SK-N-SH (cell line): ENCODE measurements around the gene C1RL. TPM values are rescaled to one million over a fixed set of nuclear protein-coding genes. Genes with fewer than 3 reads are reported as not detected.
A peak's percentile ranks its signal among the peaks of the same experiment; 100 is the strongest.

Experiments used
- CTCF ChIA-PET: fragments of 300-600, 350-600 bp; formaldehyde crosslinking; extraction: SDS; loops from one replicate; lab custom pipeline; 2021; lab: Yijun Ruan, JAX
- POLR2A ChIA-PET: fragments of 350-600 bp; sonication (Branson Sonifier 250); formaldehyde crosslinking; extraction: SDS; loops from one replicate; lab custom pipeline; 2020; ENCODE audit warnings: antibody characterized with exemption, inconsistent platforms; lab: Yijun Ruan, JAX
- DNase-seq: peaks from one replicate; pipeline ENCODE4 v3.0.0; 2012
- H2AFZ ChIP-seq: fragments of 200-600 bp; sonication (generic); 2 replicates; pipeline ENCODE4 v1.8.1; 2016; ENCODE audit warnings: antibody characterized with exemption, mild to moderate bottlenecking, low read depth
- H3F3A ChIP-seq: fragments of 200-600 bp; sonication (generic); replicated peaks from 2 replicates; pipeline ENCODE3; 2016; ENCODE audit warnings: antibody characterized with exemption, mild to moderate bottlenecking; ENCODE audit not compliant: insufficient read depth
- H3K27ac ChIP-seq, 2 experiments: fragments of 200-500 bp in 1 of 2; fragments of 200-600 bp in 1 of 2; sonication (Bioruptor generic) in 1 of 2; sonication (generic), shearing (Covaris generic) in 1 of 2; 2 replicates each; pipeline versions ENCODE4 v1.5.1 to v1.6.1; 2014 to 2016; ENCODE audit warnings: low read depth in 2 of 2, inconsistent platforms in 1 of 2, low read length in 1 of 2, mild to moderate bottlenecking in 1 of 2, mixed read lengths in 1 of 2
- H3K27me3 ChIP-seq: fragments of 200-600 bp; sonication (generic), shearing (Covaris generic); 2 replicates; pipeline ENCODE4 v1.6.1; 2016; ENCODE audit warnings: mixed run types; ENCODE audit not compliant: insufficient read depth
- H3K36me3 ChIP-seq, 2 experiments: fragments of 200-500 bp in 1 of 2; fragments of 200-600 bp in 1 of 2; sonication (Bioruptor generic) in 1 of 2; sonication (generic) in 1 of 2; replicated peaks in 1 of 2; 2 replicates each; pipeline versions ENCODE3 to v1.5.1; 2014 to 2016; ENCODE audit warnings: low read length in 1 of 2, mild to moderate bottlenecking in 1 of 2; ENCODE audit not compliant: insufficient read depth in 2 of 2, control insufficient read depth in 1 of 2
- H3K4me1 ChIP-seq, 2 experiments: fragments of 200-500 bp in 1 of 2; fragments of 200-600 bp in 1 of 2; sonication (Bioruptor generic) in 1 of 2; sonication (generic), shearing (Covaris generic) in 1 of 2; 2 replicates each; pipeline versions ENCODE4 v1.5.1 to v1.6.1; 2014 to 2016; ENCODE audit warnings: low read depth in 1 of 2, low read length in 1 of 2, mixed run types in 1 of 2; ENCODE audit not compliant: insufficient read depth in 2 of 2, control insufficient read depth in 1 of 2
- H3K4me2 ChIP-seq: fragments of 200-600 bp; sonication (generic), shearing (Covaris generic); 2 replicates; pipeline ENCODE4 v1.6.1; 2017; ENCODE audit warnings: mixed run types
- H3K4me3 ChIP-seq, 2 experiments: fragments of 200-500 bp in 1 of 2; fragments of 200-600 bp in 1 of 2; sonication (Bioruptor generic) in 1 of 2; sonication (generic), shearing (Covaris generic) in 1 of 2; 2 replicates each; pipeline versions ENCODE4 v1.5.1 to v1.8.1; 2014 to 2016; ENCODE audit warnings: low read depth in 2 of 2, inconsistent platforms in 1 of 2, low read length in 1 of 2, mild to moderate bottlenecking in 1 of 2, mixed read lengths in 1 of 2, moderate library complexity in 1 of 2
- H3K79me2 ChIP-seq: fragments of 200-600 bp; sonication (generic); 2 replicates; pipeline ENCODE4 v1.8.1; 2017; ENCODE audit warnings: mild to moderate bottlenecking; ENCODE audit not compliant: insufficient read depth
- H3K9ac ChIP-seq: fragments of 200-600 bp; sonication (generic); 2 replicates; pipeline ENCODE4 v1.6.1; 2017; ENCODE audit warnings: mixed run types
- H3K9me2 ChIP-seq: fragments of 200-600 bp; sonication (generic); 2 replicates; pipeline ENCODE4 v1.6.1; 2017; ENCODE audit warnings: mixed run types
- H3K9me3 ChIP-seq: fragments of 200-600 bp; sonication (generic); 2 replicates; pipeline ENCODE4 v1.6.1; 2017; ENCODE audit warnings: mixed run types, mild to moderate bottlenecking, moderate library complexity
- H4K20me1 ChIP-seq: fragments of 200-600 bp; sonication (generic); 2 replicates; pipeline ENCODE4 v1.6.1; 2017; ENCODE audit warnings: mild to moderate bottlenecking, mixed run types; ENCODE audit not compliant: insufficient read depth
- CHD2 ChIP-seq: fragments of 150-350 bp; IDR thresholded peaks from 2 replicates; pipeline ENCODE4 v1.6.1; 2018; ENCODE audit warnings: low read length; ENCODE audit not compliant: partially characterized antibody
- MAX ChIP-seq: IDR thresholded peaks from 2 replicates; pipeline ENCODE4 v1.4.0; 2012; ENCODE audit warnings: low read depth
- POLR2AphosphoS5 ChIP-seq: IDR thresholded peaks from 2 replicates; pipeline ENCODE4 v1.6.1; 2012; ENCODE audit warnings: low read depth, low read length
- RAD21 ChIP-seq: IDR thresholded peaks from 2 replicates; pipeline ENCODE4 v1.6.1; 2012; ENCODE audit warnings: mild to moderate bottlenecking, low read length
- REST ChIP-seq: IDR thresholded peaks from 2 replicates; pipeline ENCODE4 v1.6.1; 2012; ENCODE audit warnings: mild to moderate bottlenecking, low read depth, low read length, moderate library complexity
- SMC3 ChIP-seq: IDR thresholded peaks from 2 replicates; pipeline ENCODE4 v1.6.1; 2012; ENCODE audit warnings: low read depth, low read length, improper control_type of control experiment
- TCF12 ChIP-seq: IDR thresholded peaks from 2 replicates; pipeline ENCODE4 v1.4.0; 2012
- USF1 ChIP-seq: IDR thresholded peaks from 2 replicates; pipeline ENCODE4 v1.4.0; 2012; ENCODE audit warnings: low read depth, borderline replicate concordance
- YY1 ChIP-seq: IDR thresholded peaks from 2 replicates; pipeline ENCODE4 v1.4.0; 2012; ENCODE audit warnings: low read depth, mild to moderate bottlenecking
- ZBTB33 ChIP-seq: IDR thresholded peaks from 2 replicates; pipeline ENCODE4 v1.4.0; 2012; ENCODE audit warnings: low read depth, borderline replicate concordance
- WGBS: methylation state at CpG from one replicate; pipeline ENCODE4 v1.1.6; 2017; ENCODE audit warnings: low lambda C conversion rate; 5-methylcytosine and 5-hydroxymethylcytosine counted together
- polyA plus RNA-seq, 3 experiments: library from polyadenylated mRNA; depleted of rRNA; stranded (reverse); fragments of >200 nt; gene quantifications; 2 replicates each; pipeline ENCODE4 v1.2.3, GENCODE V29; 2012

The C1RL gene
- polyA plus RNA-seq, 1 of the 3 experiments (the other 2 are of a cell fraction) = 8.3 TPM

GRCh38 chr12:7109572-7109920, 532 bp upstream of the C1RL start (continued):
- TF ChIP-seq REST = no peak

- WGBS = 28% methylated on average over 15 of the region's 30 CpGs
- H3K9me2 ChIP-seq = no peaks in the 10 kb centered on the region
- no peak for TF ChIP-seq RAD21
- TF ChIP-seq SMC3 = no peak
- TF ChIP-seq MAX = peak; percentile 51; the same call in 1 of the 2 replicates
- TF ChIP-seq TCF12 = no peak
- TF ChIP-seq USF1 = no peak
- 0 out of 2 replicates have a peak, but pooled peaks have one; percentile 25 for TF ChIP-seq POLR2AphosphoS5
- peak; percentile 69 for TF ChIP-seq CHD2
- 0 out of 2 replicates have a peak, but pooled peaks have one; percentile 22 for TF ChIP-seq YY1
- TF ChIP-seq ZBTB33 = peak; percentile 42; the same call in 1 of the 2 replicates
- 0 out of 2 replicates have a peak overlapping the region, but pooled peaks have one; percentile 58 for H2AFZ ChIP-seq
- no peaks in the 10 kb centered on the region for H3K27me3 ChIP-seq
- DNase-seq = peak; percentile 70
- ChIA-PET POLR2A (interaction anchor here (0.5 to 2.7 kb wide), 4 partner anchors 16 to 954 kb away, joined by 3 to 20 read pairs (median 4); partner anchors contain the start of genes C12orf57 and RNU7-1), CTCF (interaction anchor here (0.6 to 3.9 kb wide), 18 partner anchors 8 to 181 kb away, joined by 3 to 28 read pairs (median 6); partner anchors contain the start of genes C12orf57, C1R, C1S and LPCAT3)
- peak overlapping the region; percentile 61 to 83; a peak in 3 of 4 replicates for H3K27ac ChIP-seq
- H3K4me3 ChIP-seq = peak overlapping the region; percentile 55 to 56
- H3K36me3 ChIP-seq = peaks cover 0 to 5% of the 10 kb centered on the region in 2 experiments
- H3F3A ChIP-seq = no peaks in the 10 kb centered on the region
- H3K9ac ChIP-seq = peak overlapping the region; percentile 83
- H3K4me2 ChIP-seq = peak overlapping the region; percentile 80
- 0 out of 2 replicates have a peak, but pooled peaks cover 6% of the 10 kb centered on the region for H3K9me3 ChIP-seq
- peaks cover 0 to 19% of the 10 kb centered on the region in 2 experiments; a peak in 2 of 4 replicates for H3K4me1 ChIP-seq
- H3K79me2 ChIP-seq = no peaks in the 10 kb centered on the region
- H4K20me1 ChIP-seq = no peaks in the 10 kb centered on the region
Measured at GRCh38 chr12:7108003-7108795, 815 bp downstream of the C1RL start.
